ENCODE measurements around the gene ACVR1.
"Not testable (repeated sequence)": the region's sequence is repeated elsewhere in the genome, so short reads cannot be mapped to it uniquely, and the experiment has no call there.

DNA sequence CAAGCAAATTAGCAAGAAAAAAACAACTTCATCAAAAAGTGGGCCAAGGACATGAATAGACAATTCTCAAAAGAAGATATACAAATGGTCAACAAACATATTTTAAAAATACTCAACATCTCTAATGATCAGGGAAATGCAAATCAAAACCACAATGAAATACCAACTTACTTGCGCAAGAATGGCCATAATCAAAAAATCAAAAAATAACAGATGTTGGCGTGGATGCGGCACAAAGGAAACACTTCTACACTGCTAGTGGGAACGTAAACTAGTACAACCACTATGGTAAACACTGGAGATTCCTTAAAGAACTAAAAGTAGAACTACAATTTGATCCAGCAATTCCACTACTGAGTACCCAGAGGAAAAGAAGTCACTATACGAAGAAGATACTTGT lies 119.7 kb downstream of the ACVR1 start:
- TF ChIP-seq, protein P1, sequence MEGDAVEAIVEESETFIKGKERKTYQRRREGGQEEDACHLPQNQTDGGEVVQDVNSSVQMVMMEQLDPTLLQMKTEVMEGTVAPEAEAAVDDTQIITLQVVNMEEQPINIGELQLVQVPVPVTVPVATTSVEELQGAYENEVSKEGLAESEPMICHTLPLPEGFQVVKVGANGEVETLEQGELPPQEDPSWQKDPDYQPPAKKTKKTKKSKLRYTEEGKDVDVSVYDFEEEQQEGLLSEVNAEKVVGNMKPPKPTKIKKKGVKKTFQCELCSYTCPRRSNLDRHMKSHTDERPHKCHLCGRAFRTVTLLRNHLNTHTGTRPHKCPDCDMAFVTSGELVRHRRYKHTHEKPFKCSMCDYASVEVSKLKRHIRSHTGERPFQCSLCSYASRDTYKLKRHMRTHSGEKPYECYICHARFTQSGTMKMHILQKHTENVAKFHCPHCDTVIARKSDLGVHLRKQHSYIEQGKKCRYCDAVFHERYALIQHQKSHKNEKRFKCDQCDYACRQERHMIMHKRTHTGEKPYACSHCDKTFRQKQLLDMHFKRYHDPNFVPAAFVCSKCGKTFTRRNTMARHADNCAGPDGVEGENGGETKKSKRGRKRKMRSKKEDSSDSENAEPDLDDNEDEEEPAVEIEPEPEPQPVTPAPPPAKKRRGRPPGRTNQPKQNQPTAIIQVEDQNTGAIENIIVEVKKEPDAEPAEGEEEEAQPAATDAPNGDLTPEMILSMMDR (IDR thresholded peaks at IDR 0.05) = not testable (repeated sequence)
- TF ChIP-seq, protein P2, sequence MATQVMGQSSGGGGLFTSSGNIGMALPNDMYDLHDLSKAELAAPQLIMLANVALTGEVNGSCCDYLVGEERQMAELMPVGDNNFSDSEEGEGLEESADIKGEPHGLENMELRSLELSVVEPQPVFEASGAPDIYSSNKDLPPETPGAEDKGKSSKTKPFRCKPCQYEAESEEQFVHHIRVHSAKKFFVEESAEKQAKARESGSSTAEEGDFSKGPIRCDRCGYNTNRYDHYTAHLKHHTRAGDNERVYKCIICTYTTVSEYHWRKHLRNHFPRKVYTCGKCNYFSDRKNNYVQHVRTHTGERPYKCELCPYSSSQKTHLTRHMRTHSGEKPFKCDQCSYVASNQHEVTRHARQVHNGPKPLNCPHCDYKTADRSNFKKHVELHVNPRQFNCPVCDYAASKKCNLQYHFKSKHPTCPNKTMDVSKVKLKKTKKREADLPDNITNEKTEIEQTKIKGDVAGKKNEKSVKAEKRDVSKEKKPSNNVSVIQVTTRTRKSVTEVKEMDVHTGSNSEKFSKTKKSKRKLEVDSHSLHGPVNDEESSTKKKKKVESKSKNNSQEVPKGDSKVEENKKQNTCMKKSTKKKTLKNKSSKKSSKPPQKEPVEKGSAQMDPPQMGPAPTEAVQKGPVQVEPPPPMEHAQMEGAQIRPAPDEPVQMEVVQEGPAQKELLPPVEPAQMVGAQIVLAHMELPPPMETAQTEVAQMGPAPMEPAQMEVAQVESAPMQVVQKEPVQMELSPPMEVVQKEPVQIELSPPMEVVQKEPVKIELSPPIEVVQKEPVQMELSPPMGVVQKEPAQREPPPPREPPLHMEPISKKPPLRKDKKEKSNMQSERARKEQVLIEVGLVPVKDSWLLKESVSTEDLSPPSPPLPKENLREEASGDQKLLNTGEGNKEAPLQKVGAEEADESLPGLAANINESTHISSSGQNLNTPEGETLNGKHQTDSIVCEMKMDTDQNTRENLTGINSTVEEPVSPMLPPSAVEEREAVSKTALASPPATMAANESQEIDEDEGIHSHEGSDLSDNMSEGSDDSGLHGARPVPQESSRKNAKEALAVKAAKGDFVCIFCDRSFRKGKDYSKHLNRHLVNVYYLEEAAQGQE (IDR thresholded peaks at IDR 0.05; ENCODE audit: insufficient read depth in 1 of 2, low read depth in 2 of 2, low read length in 1 of 2) = not testable (repeated sequence)

Measured in Panc1 (cell line).